ENCODE results near the gene GPR156.

Gene GPR156

GRCh38 chr3:120285508-120285841 lies 453 bp upstream of the GPR156 start:
- Histone ChIP-seq H3K4me2 (ENCODE audit: low read length) (no peak overlapping the region), H4K20me1 (ENCODE audit: insufficient read depth, low read length) (no peaks in the 10 kb centered on the region), H2AFZ (ENCODE audit: low read length) (no peak overlapping the region), H3K36me3 (ENCODE audit: insufficient read depth, low read length) (no peaks in the 10 kb centered on the region), H3K9ac (ENCODE audit: low read length) (no peak overlapping the region), H3K27me3 (ENCODE audit: insufficient read depth, low read length) (no peaks in the 10 kb centered on the region), H3K4me1 (ENCODE audit: insufficient read depth, low read length, severe bottlenecking) (no peaks in the 10 kb centered on the region), H3K79me2 (ENCODE audit: insufficient read depth, low read length) (no peaks in the 10 kb centered on the region), H3F3A (ENCODE audit: insufficient read depth, low read length) (no peaks in the 10 kb centered on the region), H3K4me3 (ENCODE audit: low read depth, low read length, poor library complexity, severe bottlenecking) (no peak overlapping the region), H3K9me2 (ENCODE audit: low read depth, low read length) (no peaks in the 10 kb centered on the region), H3K27ac (ENCODE audit: low read depth, low read length, poor library complexity, severe bottlenecking) (no peak overlapping the region), H3K9me3 (ENCODE audit: low read length) (no peaks in the 10 kb centered on the region)
- TF ChIP-seq EZH2 (IDR thresholded peaks at IDR 0.05; ENCODE audit: borderline replicate concordance, low read length) (no peak), CTCF (IDR thresholded peaks at IDR 0.05; ENCODE audit: low read length) (no peak)

- no peak overlapping the region for H3K9ac ChIP-seq (ENCODE audit: low read length)
- H4K20me1 ChIP-seq (ENCODE audit: insufficient read depth, low read length): no peaks in the 10 kb centered on the region
- H3F3A ChIP-seq (ENCODE audit: insufficient read depth, low read length): no peaks in the 10 kb centered on the region
- H3K4me3 ChIP-seq (ENCODE audit: low read depth, low read length, poor library complexity, severe bottlenecking): no peak overlapping the region
- no peaks in the 10 kb centered on the region for H3K9me3 ChIP-seq (ENCODE audit: low read length)
- no peak overlapping the region for H3K4me2 ChIP-seq (ENCODE audit: low read length)
- H3K27me3 ChIP-seq (ENCODE audit: insufficient read depth, low read length): no peaks in the 10 kb centered on the region
- no peaks in the 10 kb centered on the region for H3K79me2 ChIP-seq (ENCODE audit: insufficient read depth, low read length)
- TF ChIP-seq EZH2 (IDR thresholded peaks at IDR 0.05; ENCODE audit: borderline replicate concordance, low read length) (no peak), CTCF (IDR thresholded peaks at IDR 0.05; ENCODE audit: low read length) (no peak)
- no peaks in the 10 kb centered on the region for H3K4me1 ChIP-seq (ENCODE audit: insufficient read depth, low read length, severe bottlenecking)
- H3K36me3 ChIP-seq (ENCODE audit: insufficient read depth, low read length): no peaks in the 10 kb centered on the region
- no peaks in the 10 kb centered on the region for H3K9me2 ChIP-seq (ENCODE audit: low read depth, low read length)
- no peak overlapping the region for H2AFZ ChIP-seq (ENCODE audit: low read length)
- no peak overlapping the region for H3K27ac ChIP-seq (ENCODE audit: low read depth, low read length, poor library complexity, severe bottlenecking)
Observed at GRCh38 chr3:120281261-120281660, 3.8 kb downstream of the GPR156 start.

GRCh38 chr3:120280566-120280965 lies 4.5 kb downstream of the GPR156 start:
- Histone ChIP-seq H3K4me3 (ENCODE audit: low read depth, low read length, poor library complexity, severe bottlenecking) (no peak overlapping the region), H3K27me3 (ENCODE audit: insufficient read depth, low read length) (no peaks in the 10 kb centered on the region), H3F3A (ENCODE audit: insufficient read depth, low read length) (no peaks in the 10 kb centered on the region), H3K27ac (ENCODE audit: low read depth, low read length, poor library complexity, severe bottlenecking) (no peak overlapping the region), H3K4me1 (ENCODE audit: insufficient read depth, low read length, severe bottlenecking) (no peaks in the 10 kb centered on the region), H3K9me3 (ENCODE audit: low read length) (no peaks in the 10 kb centered on the region), H3K4me2 (ENCODE audit: low read length) (no peak overlapping the region), H3K36me3 (ENCODE audit: insufficient read depth, low read length) (no peaks in the 10 kb centered on the region), H3K9me2 (ENCODE audit: low read depth, low read length) (no peaks in the 10 kb centered on the region), H3K9ac (ENCODE audit: low read length) (no peak overlapping the region), H3K79me2 (ENCODE audit: insufficient read depth, low read length) (no peaks in the 10 kb centered on the region), H4K20me1 (ENCODE audit: insufficient read depth, low read length) (no peaks in the 10 kb centered on the region), H2AFZ (ENCODE audit: low read length) (no peak overlapping the region)
- TF ChIP-seq EZH2 (IDR thresholded peaks at IDR 0.05; ENCODE audit: borderline replicate concordance, low read length) (no peak), CTCF (IDR thresholded peaks at IDR 0.05; ENCODE audit: low read length) (no peak)

Measured in OCI-LY1 (cell line).